Neural cell (in vitro differentiated cells): ENCODE data around the gene MYO1F.
A peak's percentile ranks its signal among the peaks of the same experiment; 100 is the strongest.

Source experiments
- EP300 ChIP-seq: fragments of 450-650 bp; conservative IDR thresholded peaks from 2 replicates; pipeline ENCODE4 v1.6.1; 2014; ENCODE audit warnings: antibody characterized with exemption, mild to moderate bottlenecking, moderate library complexity; ENCODE audit not compliant: poor library complexity, severe bottlenecking
- EZH2 ChIP-seq: fragments of 200-600, 300-800 bp; shearing (Covaris generic), sonication (generic); IDR thresholded peaks from 2 replicates; pipeline ENCODE4 v1.6.1; 2014; ENCODE audit warnings: antibody characterized with exemption, low read length, borderline replicate concordance, mild to moderate bottlenecking; ENCODE audit not compliant: insufficient read depth, poor library complexity, severe bottlenecking
- MXI1 ChIP-seq: fragments of 450-650 bp; conservative IDR thresholded peaks from 2 replicates; pipeline ENCODE4 v1.6.1; 2014; ENCODE audit warnings: antibody characterized with exemption, mild to moderate bottlenecking; ENCODE audit not compliant: poor library complexity, severe bottlenecking
- POLR2AphosphoS5 ChIP-seq: IDR thresholded peaks from 2 replicates; pipeline ENCODE4 v1.6.1; 2012
- RAD21 ChIP-seq: fragments of 450-650 bp; conservative IDR thresholded peaks from 2 replicates; pipeline ENCODE4 v1.6.1; 2014; ENCODE audit warnings: antibody characterized with exemption, mild to moderate bottlenecking, moderate library complexity
- SMC3 ChIP-seq: fragments of 450-650 bp; conservative IDR thresholded peaks from 2 replicates; pipeline ENCODE4 v1.6.1; 2014; ENCODE audit warnings: antibody characterized with exemption, mild to moderate bottlenecking, moderate library complexity; ENCODE audit not compliant: poor library complexity
- TAF1 ChIP-seq: IDR thresholded peaks from 2 replicates; pipeline ENCODE4 v1.6.1; 2012; ENCODE audit warnings: low read depth
- TF ChIP-seq, protein P1 (sequence below): fragments of 450-650 bp; IDR thresholded peaks from 2 replicates; pipeline ENCODE4 v1.5.1; 2014; ENCODE audit warnings: antibody characterized with exemption, mild to moderate bottlenecking, moderate library complexity; ENCODE audit not compliant: poor library complexity, severe bottlenecking

DNA sequence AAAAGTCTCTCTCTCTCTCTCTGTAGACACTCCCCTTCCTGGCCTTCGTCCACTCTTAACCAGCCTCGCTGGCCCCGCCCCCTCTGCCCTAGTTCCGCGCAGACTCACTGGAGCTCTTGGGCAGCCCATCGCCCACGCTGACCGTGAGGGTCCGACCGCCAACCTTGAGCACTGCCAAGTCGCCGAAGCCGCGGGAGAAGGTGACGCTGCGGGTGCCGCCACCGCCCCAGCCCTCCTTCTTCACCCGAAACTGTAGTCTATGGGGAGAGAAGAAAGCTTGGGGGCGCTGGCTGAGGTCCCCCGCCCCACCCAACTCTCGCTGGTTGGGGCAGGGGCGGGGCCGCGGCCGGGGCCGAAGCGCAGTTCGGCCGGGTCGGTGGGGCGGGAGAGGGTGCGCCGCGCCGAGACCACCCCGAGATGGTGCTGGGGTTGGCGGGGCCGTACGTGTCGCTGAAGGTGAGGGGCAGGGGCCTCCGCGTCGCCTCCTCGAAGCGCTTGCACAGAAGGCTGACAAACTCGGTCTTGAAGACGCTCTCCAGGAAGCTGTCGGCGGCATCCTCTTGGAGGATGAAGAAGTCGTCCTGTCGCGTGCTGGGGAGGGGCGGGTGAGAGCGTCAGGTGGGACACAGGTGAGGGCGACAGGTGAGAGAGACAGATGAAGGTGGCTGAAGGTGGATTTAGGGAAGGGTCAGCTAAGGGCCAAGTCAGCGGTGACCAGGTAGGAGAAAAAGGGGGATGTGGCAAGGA lies 50.7 kb downstream of the MYO1F start:
- TF ChIP-seq, protein P1, sequence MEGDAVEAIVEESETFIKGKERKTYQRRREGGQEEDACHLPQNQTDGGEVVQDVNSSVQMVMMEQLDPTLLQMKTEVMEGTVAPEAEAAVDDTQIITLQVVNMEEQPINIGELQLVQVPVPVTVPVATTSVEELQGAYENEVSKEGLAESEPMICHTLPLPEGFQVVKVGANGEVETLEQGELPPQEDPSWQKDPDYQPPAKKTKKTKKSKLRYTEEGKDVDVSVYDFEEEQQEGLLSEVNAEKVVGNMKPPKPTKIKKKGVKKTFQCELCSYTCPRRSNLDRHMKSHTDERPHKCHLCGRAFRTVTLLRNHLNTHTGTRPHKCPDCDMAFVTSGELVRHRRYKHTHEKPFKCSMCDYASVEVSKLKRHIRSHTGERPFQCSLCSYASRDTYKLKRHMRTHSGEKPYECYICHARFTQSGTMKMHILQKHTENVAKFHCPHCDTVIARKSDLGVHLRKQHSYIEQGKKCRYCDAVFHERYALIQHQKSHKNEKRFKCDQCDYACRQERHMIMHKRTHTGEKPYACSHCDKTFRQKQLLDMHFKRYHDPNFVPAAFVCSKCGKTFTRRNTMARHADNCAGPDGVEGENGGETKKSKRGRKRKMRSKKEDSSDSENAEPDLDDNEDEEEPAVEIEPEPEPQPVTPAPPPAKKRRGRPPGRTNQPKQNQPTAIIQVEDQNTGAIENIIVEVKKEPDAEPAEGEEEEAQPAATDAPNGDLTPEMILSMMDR, result no peak
- no peak for TF ChIP-seq MXI1
- peak; percentile 73 for TF ChIP-seq TAF1
- no peak for TF ChIP-seq RAD21
- no peak for TF ChIP-seq EP300
- peak; percentile 72 for TF ChIP-seq POLR2AphosphoS5
- TF ChIP-seq SMC3, result no peak
- no peak for TF ChIP-seq EZH2
